WTC11 (cell line): ENCODE measurements around the gene SAA1. TPM values are rescaled to one million over a fixed set of nuclear protein-coding genes. Genes with fewer than 3 reads are reported as not detected.

Source experiments
- ATAC-seq: fragments of 200-7000 bp; cut with Tn5 transposase; 2 replicates; pipeline ENCODE4 v1.10.0; 2021; ENCODE audit warnings: mild to moderate bottlenecking, moderate library complexity
- CTCF ChIA-PET: fragments of 300-600 bp; sonication (Branson Sonifier 250); formaldehyde crosslinking; loops from one replicate; lab custom pipeline; 2021; ENCODE audit warnings: antibody characterized with exemption; lab: Charles Lee
- POLR2A ChIA-PET: fragments of 350-600 bp; sonication (Branson Sonifier 250); formaldehyde crosslinking; loops from one replicate; lab custom pipeline; 2021; ENCODE audit warnings: antibody characterized with exemption; lab: Charles Lee
- DNase-seq: peaks from one replicate; pipeline ENCODE4 v3.0.0; 2021; ENCODE audit warnings: low spot score
- H3K27ac Mint-ChIP-seq: 2 replicates; pipeline ENCODE4 v1.8.0; 2021; ENCODE audit warnings: mixed read lengths
- H3K27me3 Mint-ChIP-seq: 2 replicates; pipeline ENCODE4 v1.8.0; 2021; ENCODE audit warnings: low read depth, mild to moderate bottlenecking, moderate library complexity, mixed read lengths
- H3K36me3 Mint-ChIP-seq: 2 replicates; pipeline ENCODE4 v1.8.0; 2021; ENCODE audit warnings: mixed read lengths
- H3K4me1 Mint-ChIP-seq: 2 replicates; pipeline ENCODE4 v1.8.0; 2022; ENCODE audit warnings: mixed read lengths
- H3K4me3 Mint-ChIP-seq: 2 replicates; pipeline ENCODE4 v1.8.0; 2021; ENCODE audit warnings: mild to moderate bottlenecking, moderate library complexity, mixed read lengths
- H3K9me3 Mint-ChIP-seq: 2 replicates; pipeline ENCODE4 v1.8.0; 2021; ENCODE audit warnings: mixed read lengths
- AR ChIP-seq: fragments of 250-450 bp; sonication (Bioruptor Pico); IDR thresholded peaks from 2 replicates; pipeline ENCODE4 v1.9.0; 2021; ENCODE audit warnings: mild to moderate bottlenecking
- ATF1 ChIP-seq: sonication (generic); formaldehyde crosslinking; IDR thresholded peaks from 2 replicates; pipeline ENCODE4 v1.8.1; 2023; ENCODE audit warnings: mild to moderate bottlenecking, moderate library complexity, missing genetic modification reagents
- ATF3 ChIP-seq: sonication (generic); formaldehyde crosslinking; conservative IDR thresholded peaks from 2 replicates; pipeline ENCODE4 v1.8.1; 2022; ENCODE audit warnings: mild to moderate bottlenecking, missing genetic modification reagents
- CDX4 ChIP-seq: fragments of 250-450 bp; sonication (Bioruptor Pico); IDR thresholded peaks from 2 replicates; pipeline ENCODE4 v1.9.0; 2021; ENCODE audit warnings: moderate library complexity, mild to moderate bottlenecking, inconsistent platforms, borderline replicate concordance
- CTCF ChIP-seq: fragments of 200-600 bp; IDR thresholded peaks from 2 replicates; pipeline ENCODE4 v1.8.0; 2022; ENCODE audit warnings: antibody characterized with exemption
- E2F4 ChIP-seq: sonication (generic); formaldehyde crosslinking; IDR thresholded peaks from 2 replicates; pipeline ENCODE4 v1.8.1; 2022; ENCODE audit warnings: low read depth, mild to moderate bottlenecking, moderate library complexity, missing genetic modification reagents, borderline replicate concordance
- EMX1 ChIP-seq: fragments of 250-450 bp; sonication (Bioruptor Pico); IDR thresholded peaks from 2 replicates; pipeline ENCODE4 v1.8.0; 2021; ENCODE audit warnings: mild to moderate bottlenecking
- ESRRA ChIP-seq: sonication (generic); formaldehyde crosslinking; IDR thresholded peaks from 2 replicates; pipeline ENCODE4 v1.8.1; 2022; ENCODE audit warnings: mild to moderate bottlenecking, missing genetic modification reagents, borderline replicate concordance
- FOXJ3 ChIP-seq: sonication (generic); formaldehyde crosslinking; IDR thresholded peaks from 2 replicates; pipeline ENCODE4 v1.9.0; 2021; ENCODE audit warnings: missing genetic modification reagents, mild to moderate bottlenecking, borderline replicate concordance
- FOXP4 ChIP-seq: sonication (generic); formaldehyde crosslinking; IDR thresholded peaks from 2 replicates; pipeline ENCODE4 v1.8.0; 2022; ENCODE audit warnings: mild to moderate bottlenecking, missing genetic modification reagents
- GABPB1 ChIP-seq: sonication (generic); formaldehyde crosslinking; IDR thresholded peaks from 2 replicates; pipeline ENCODE4 v1.8.1; 2023; ENCODE audit warnings: mild to moderate bottlenecking, missing genetic modification reagents
- GTF2I ChIP-seq: fragments of 250-450 bp; sonication (Bioruptor Pico); conservative IDR thresholded peaks from 2 replicates; pipeline ENCODE4 v1.4.0; 2021; ENCODE audit warnings: mild to moderate bottlenecking
- NFATC4 ChIP-seq: fragments of 250-450 bp; sonication (Bioruptor Pico); IDR thresholded peaks from 2 replicates; pipeline ENCODE4 v1.9.0; 2021; ENCODE audit warnings: mild to moderate bottlenecking
- NR2C2 ChIP-seq: sonication (generic); formaldehyde crosslinking; IDR thresholded peaks from 2 replicates; pipeline ENCODE4 v1.8.0; 2022; ENCODE audit warnings: mild to moderate bottlenecking, missing genetic modification reagents
- OVOL2 ChIP-seq: fragments of 250-450 bp; sonication (Bioruptor Pico); IDR thresholded peaks from 2 replicates; pipeline ENCODE4 v1.9.0; 2021; ENCODE audit warnings: mild to moderate bottlenecking, borderline replicate concordance
- TEAD1 ChIP-seq: sonication (generic); formaldehyde crosslinking; IDR thresholded peaks from 2 replicates; pipeline ENCODE4 v1.8.0; 2022; ENCODE audit warnings: mild to moderate bottlenecking, missing genetic modification reagents
- TEAD4 ChIP-seq: sonication (generic); formaldehyde crosslinking; IDR thresholded peaks from 2 replicates; pipeline ENCODE4 v1.8.0; 2022; ENCODE audit warnings: mild to moderate bottlenecking, missing genetic modification reagents
- TP53 ChIP-seq: sonication (generic); formaldehyde crosslinking; IDR thresholded peaks from 2 replicates; pipeline ENCODE4 v1.8.1; 2023; ENCODE audit warnings: mild to moderate bottlenecking, missing genetic modification reagents
- ZBTB21 ChIP-seq: sonication (generic); formaldehyde crosslinking; IDR thresholded peaks from 2 replicates; pipeline ENCODE4 v1.8.1; 2023; ENCODE audit warnings: mild to moderate bottlenecking, missing genetic modification reagents, borderline replicate concordance
- ZNF232 ChIP-seq: sonication (generic); formaldehyde crosslinking; IDR thresholded peaks from 2 replicates; pipeline ENCODE4 v1.8.0; 2022; ENCODE audit warnings: mild to moderate bottlenecking, missing genetic modification reagents
- ZNF396 ChIP-seq: fragments of 250-450 bp; sonication (Bioruptor Pico); IDR thresholded peaks from 2 replicates; pipeline ENCODE4 v1.8.0; 2021; ENCODE audit warnings: mild to moderate bottlenecking, moderate library complexity, borderline replicate concordance
- total RNA-seq: library from RNA; stranded (reverse); gene quantifications from 3 replicates; pipeline ENCODE4 v1.2.3, GENCODE V29; 2021

The SAA1 gene
- total RNA-seq, 1 experiment from 2014 or later, result 7.7 TPM

GRCh38 chr11:18295316-18295715 is 29.3 kb downstream of the SAA1 start:
- Mint-ChIP-seq H3K27me3 (no peaks in the 10 kb centered on the region), H3K4me1 (no peaks in the 10 kb centered on the region), H3K27ac (no peak overlapping the region), H3K36me3 (peaks cover 81% of the 10 kb centered on the region), H3K4me3 (no peak overlapping the region), H3K9me3 (no peaks in the 10 kb centered on the region)
- no peak for ATAC-seq
- POLR2A ChIA-PET, result no interaction called here
- TF ChIP-seq NR2C2 (CRISPR knock-in tag) (no peak), ESRRA (CRISPR knock-in tag) (no peak), GABPB1 (CRISPR knock-in tag) (no peak), ZBTB21 (CRISPR knock-in tag) (no peak), NFATC4 (CRISPR knock-in tag) (no peak), ATF1 (CRISPR knock-in tag) (no peak), E2F4 (no peak), TEAD4 (CRISPR knock-in tag) (no peak), EMX1 (CRISPR knock-in tag) (no peak), CTCF (no peak), FOXP4 (CRISPR knock-in tag) (no peak), ZNF232 (no peak), CDX4 (CRISPR knock-in tag) (no peak), OVOL2 (CRISPR knock-in tag) (no peak)
- DNase-seq, result no peak
- CTCF ChIA-PET, result interaction anchor here (1.4 kb wide), 1 partner anchor 180 kb away, joined by 3 read pairs; no protein-coding TSS in a partner anchor

GRCh38 chr11:18299721-18300120 is 33.7 kb downstream of the SAA1 start:
- CTCF ChIA-PET, result interaction anchor here (0.9 to 1.2 kb wide), 2 partner anchors 96 to 184 kb away, joined by 3 read pairs; no protein-coding TSS in a partner anchor

More at GRCh38 chr11:18299721-18300120, 33.7 kb downstream of the SAA1 start:
- POLR2A ChIA-PET, result no interaction called here
- H3K27ac Mint-ChIP-seq, result no peak overlapping the region
- H3K27me3 Mint-ChIP-seq, result no peaks in the 10 kb centered on the region
- H3K9me3 Mint-ChIP-seq, result no peaks in the 10 kb centered on the region
- DNase-seq, result no peak
- no peak overlapping the region for H3K4me3 Mint-ChIP-seq
- no peak for ATAC-seq
- no peak for TF ChIP-seq ZNF396 (CRISPR knock-in tag)
- TF ChIP-seq GTF2I, result no peak
- TF ChIP-seq ATF3 (CRISPR knock-in tag), result no peak
- TF ChIP-seq TEAD1 (CRISPR knock-in tag), result no peak
- no peak for TF ChIP-seq AR (CRISPR knock-in tag)
- TF ChIP-seq NR2C2 (CRISPR knock-in tag), result no peak
- no peak for TF ChIP-seq FOXJ3 (CRISPR knock-in tag)
- TF ChIP-seq TP53 (CRISPR knock-in tag), result no peak
- H3K4me1 Mint-ChIP-seq, result no peaks in the 10 kb centered on the region
- peaks cover 63% of the 10 kb centered on the region for H3K36me3 Mint-ChIP-seq
